GM21723 (cell line): ENCODE measurements around the gene ZBTB46.

ENCODE experiments used
- ATAC-seq: cut with Tn5 transposase; IDR thresholded peaks from one replicate; pipeline ENCODE4 v1.9.1; 2021; ENCODE audit warnings: mild to moderate bottlenecking, moderate library complexity; ENCODE audit not compliant: unreplicated experiment

The ZBTB46 gene

GRCh38 chr20:63748070-63748933 lies 82.8 kb downstream of the ZBTB46 start:
- ATAC-seq, result no peak

GRCh38 chr20:63747622-63748069 lies 83.4 kb downstream of the ZBTB46 start:
- no peak for ATAC-seq

- no peak for ATAC-seq
Observed at GRCh38 chr20:63746751-63747315, 84.2 kb downstream of the ZBTB46 start.

DNA sequence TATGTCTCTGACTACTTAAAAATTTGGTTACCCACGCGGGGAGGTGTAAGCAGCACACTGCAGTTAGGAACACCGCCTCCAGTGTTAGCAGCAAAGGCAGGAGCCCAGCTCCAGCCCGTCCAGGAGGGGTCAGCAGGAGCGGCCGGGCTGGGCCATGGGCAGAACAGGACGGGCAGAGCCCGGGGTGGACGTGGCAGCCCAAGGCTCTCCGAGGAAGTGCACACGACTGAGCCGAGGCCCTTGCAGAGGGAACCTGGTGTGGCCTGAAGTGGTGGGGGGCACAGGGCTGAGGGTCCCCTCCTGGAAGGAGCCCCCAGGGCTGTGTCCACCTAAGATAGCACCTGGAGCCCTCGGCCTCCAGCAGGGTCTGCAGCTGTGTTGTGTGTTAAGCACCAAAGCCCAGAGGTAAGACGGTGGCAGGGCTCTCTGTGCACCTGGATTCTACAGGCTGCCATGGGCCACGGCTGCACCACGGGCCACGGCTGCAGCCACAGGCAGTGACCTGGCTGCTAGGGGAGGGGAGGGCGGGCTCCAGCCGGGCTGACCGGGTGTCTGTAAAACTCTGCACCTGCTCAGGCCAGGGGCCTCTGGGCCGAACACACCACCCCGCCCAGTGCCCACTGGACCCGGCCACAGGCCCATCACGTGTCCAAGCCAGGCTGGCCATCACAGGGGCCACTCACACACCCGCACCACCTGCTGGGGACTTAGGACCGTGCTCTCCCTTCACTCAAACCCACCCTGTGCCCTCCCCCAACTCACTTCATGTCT lies 84.9 kb downstream of the ZBTB46 start:
- ATAC-seq, result no peak

- ATAC-seq, result no peak
Observed at GRCh38 chr20:63745424-63745805, 85.6 kb downstream of the ZBTB46 start.

DNA sequence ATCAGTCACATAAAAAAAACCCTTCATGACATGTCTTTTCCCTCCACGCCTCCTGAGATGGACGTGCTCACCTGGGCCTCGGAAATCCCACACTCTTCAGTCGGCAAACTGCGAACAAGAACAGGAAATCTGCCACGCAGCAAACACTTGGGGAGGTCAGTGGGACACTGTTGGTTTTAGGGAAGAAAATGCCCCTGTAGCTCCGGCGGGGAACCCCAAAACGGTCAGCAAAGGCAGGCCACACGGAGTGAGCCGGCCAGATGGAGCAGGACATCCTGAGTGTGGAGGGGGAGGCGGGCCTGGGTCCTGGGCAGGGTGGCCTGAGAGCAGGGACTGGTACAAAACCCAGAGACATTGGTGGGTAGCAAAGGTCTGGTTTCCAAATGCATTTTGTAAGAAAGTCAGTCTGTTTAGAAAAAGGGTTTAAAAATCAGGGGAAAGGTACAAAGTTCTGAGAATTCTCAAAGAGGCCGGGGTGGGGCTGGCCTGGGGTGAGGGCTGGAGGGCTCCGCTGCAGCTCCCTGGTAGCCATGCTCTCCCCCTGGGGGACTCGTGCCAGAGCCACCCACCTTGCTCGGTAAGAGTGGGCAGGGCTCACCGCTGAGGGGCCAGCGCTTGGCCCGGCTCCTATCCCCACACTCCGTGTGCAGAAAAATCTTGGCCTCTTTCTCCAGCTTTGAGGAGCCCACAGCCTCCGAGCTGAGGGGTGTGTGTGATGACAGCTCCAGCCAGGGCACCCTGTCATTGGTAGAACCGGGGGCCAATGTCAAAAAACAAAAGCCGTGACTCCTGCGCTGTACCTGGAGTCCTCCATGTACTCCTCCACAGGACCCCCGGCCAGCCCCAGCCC lies 86.3 kb downstream of the ZBTB46 start:
- no peak for ATAC-seq

DNA sequence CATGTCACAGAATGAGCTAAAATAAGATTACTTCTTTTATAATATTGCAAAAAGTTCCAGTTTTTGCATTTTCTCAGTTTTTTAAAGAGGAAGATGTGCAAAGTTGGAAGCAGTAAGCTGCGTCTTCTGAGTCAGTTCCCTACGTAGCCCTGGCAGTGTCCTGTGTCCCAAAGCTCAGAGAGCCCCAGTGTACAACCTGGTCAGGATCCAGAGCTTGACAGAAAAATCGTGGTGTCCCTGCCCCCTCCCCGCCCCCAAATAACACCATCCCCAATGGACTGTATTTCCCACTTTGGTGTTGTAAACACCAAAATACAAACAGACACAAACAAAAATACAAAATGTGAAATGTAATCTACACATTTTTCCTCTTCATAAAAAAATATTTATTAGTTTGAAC lies 86.9 kb downstream of the ZBTB46 start:
- ATAC-seq, result no peak

- no peak for ATAC-seq
Observed at GRCh38 chr20:63743210-63743970, 87.7 kb downstream of the ZBTB46 start.

- no peak for ATAC-seq
Observed at GRCh38 chr20:63742381-63743024, 88.6 kb downstream of the ZBTB46 start.

DNA sequence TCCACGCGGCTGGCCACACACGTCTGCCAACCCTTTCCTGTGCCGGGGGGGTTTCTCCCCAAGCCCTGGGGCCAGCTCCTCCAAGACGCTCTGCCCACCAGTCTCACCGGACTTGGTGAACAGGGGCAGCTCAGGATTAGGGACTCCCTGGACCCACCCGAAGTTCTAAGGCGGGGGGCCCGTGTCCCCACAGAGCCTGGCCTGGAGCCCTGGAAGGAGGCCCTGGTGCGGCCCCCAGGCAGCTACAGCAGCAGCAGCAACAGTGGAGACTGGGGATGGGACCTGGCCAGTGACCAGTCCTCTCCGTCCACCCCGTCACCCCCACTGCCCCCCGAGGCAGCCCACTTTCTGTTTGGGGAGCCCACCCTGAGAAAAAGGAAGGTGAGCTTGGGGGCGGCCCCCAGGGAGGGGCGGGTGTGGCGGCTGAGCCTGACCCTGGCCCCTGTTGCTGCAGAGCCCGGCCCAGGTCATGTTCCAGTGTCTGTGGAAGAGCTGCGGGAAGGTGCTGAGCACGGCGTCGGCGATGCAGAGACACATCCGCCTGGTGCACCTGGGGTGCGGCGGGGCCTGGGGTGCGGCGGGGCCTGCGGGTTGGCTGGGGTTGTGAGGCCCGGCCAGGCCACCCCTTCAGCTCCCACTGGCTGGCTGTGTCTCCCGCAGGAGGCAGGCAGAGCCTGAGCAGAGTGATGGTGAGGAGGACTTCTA lies 89.2 kb downstream of the ZBTB46 start:
- no peak for ATAC-seq

- no peak for ATAC-seq
Observed at GRCh38 chr20:63741354-63741675, 89.7 kb downstream of the ZBTB46 start.

GRCh38 chr20:63740627-63741353 lies 90.3 kb downstream of the ZBTB46 start:
- ATAC-seq, result no peak

GRCh38 chr20:63740070-63740626 lies 90.9 kb downstream of the ZBTB46 start:
- ATAC-seq, result no peak

DNA sequence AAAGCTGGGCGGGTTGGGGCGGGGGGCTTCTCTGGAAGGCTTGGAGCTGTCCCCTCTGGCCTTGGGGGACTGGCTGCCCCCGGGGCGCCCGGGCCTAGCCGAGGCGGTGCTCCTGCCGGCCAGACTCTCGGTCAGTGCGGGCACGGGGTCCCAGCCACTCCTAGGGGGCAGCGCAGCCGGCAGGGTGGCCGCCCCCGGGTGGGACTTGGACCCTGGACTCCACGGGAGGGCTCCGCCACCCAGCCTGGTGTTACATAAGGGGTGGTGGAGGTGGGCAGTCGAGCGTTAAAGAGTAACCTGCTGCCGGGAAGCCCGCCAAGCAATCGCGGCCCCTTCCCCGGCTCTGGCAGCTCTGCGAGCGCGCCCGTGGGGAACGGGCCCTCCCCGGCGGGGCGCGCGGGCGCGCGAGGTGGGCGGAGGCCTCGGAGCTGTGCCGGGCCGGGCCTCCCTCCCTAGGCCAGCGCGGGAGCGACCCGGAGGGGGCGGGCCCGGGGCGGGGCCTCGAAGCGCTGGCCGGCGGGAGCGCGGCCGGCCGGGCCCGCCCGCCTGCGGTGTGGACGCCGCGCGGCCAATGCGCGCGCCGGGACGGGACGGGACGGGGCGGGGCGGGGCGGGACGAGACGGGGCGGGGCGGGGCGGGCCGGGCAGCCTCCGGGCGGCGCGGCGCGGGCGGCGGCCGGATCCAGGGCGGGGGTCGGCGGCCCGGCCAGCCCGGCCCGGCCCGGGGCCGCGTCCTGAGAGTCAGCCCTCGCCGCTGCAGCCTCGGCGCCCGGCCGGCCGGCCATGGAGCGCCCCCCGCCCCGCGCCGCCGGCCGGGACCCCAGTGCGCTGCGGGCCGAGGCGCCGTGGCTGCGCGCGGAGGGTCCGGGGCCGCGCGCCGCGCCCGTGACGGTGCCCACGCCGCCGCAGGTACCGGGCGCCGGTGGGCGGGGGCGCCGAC lies 91.7 kb downstream of the ZBTB46 start, which contains the start of gene SLC2A4RG:
Gene SLC2A4RG (plus strand): TSS at position 647 of the 940 bp plus-strand sequence. CDS start 137 bp downstream, at position 784.
- ATAC-seq, result peak; percentile 46

- no peak for ATAC-seq
Observed at GRCh38 chr20:63738687-63739129, 92.4 kb downstream of the ZBTB46 start.

DNA sequence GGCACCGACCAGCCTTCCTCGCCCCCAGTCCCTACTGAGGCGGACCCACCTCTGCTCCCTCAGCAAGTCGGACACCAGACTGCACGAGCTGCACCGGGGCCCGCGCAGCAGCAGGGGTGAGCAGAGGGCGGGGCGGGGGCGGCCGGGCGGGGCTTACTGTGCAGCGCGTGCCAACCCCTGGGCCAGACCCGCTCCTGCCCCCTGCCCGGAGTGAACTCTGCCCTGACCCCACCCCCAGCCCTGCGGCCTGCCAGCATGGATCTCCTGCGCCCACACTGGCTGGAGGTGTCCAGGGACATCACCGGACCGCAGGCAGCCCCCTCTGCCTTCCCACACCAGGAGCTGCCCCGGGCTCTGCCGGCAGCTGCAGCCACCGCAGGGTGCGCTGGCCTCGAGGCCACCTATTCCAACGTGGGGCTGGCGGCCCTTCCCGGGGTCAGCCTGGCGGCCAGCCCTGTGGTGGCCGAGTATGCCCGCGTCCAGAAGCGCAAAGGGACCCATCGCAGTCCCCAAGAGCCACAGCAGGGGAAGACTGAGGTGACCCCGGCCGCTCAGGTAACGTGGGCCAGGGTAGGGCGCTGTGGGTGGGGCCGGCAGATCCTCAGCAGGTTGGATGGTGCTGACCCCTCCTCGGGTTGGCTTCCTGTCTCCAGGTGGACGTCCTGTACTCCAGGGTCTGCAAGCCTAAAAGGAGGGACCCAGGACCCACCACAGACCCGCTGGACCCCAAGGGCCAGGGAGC lies 92.9 kb downstream of the ZBTB46 start:
- no peak for ATAC-seq
